Lower lobe of right lung (tissue), 2 donors: ENCODE data around the gene RHO. TPM values are rescaled to one million over a fixed set of nuclear protein-coding genes. Genes with fewer than 3 reads are reported as not detected.
A peak's percentile ranks its signal among the peaks of the same experiment; 100 is the strongest.

Source experiments
- ATAC-seq, 2 donors: fragments of 200-7000 bp; cut with Tn5 transposase; one replicate each; pipeline ENCODE4 v1.9.1; 2020 to 2022; ENCODE audit warnings: mild to moderate bottlenecking in 2 of 2, moderate library complexity in 2 of 2
- DNase-seq: peaks from one replicate; pipeline ENCODE4 v3.0.0-alpha.2; 2020
- H3K27ac ChIP-seq: fragments of 200-600 bp; one replicate; pipeline ENCODE4 v1.8.0; 2022
- H3K27me3 ChIP-seq: fragments of 200-600 bp; one replicate; pipeline ENCODE4 v1.8.0; 2022; ENCODE audit warnings: low read depth
- H3K36me3 ChIP-seq: fragments of 200-600 bp; one replicate; pipeline ENCODE4 v1.8.0; 2022; ENCODE audit warnings: mild to moderate bottlenecking
- H3K4me1 ChIP-seq: fragments of 200-600 bp; one replicate; pipeline ENCODE4 v1.8.0; 2022
- H3K4me3 ChIP-seq: fragments of 200-600 bp; one replicate; pipeline ENCODE4 v1.8.0; 2022; ENCODE audit warnings: mild to moderate bottlenecking
- H3K9me3 ChIP-seq: fragments of 200-600 bp; one replicate; pipeline ENCODE4 v1.8.0; 2022
- intact Hi-C: fragments of 100-400 bp; cut with DNase I; formaldehyde crosslinking; loops from one replicate; pipeline ENCODE4 v1.11.0; 2022
- total RNA-seq: library from RNA; stranded (reverse); fragmentation: NEBNext Ultra II Directional; extraction: Animal tissue kit (Norgen Biotek cat#: 25700); gene quantifications from one replicate; pipeline ENCODE4 v1.2.1, GENCODE V29; 2021
- TF ChIP-seq, protein P1 (sequence below): fragments of 200-600 bp; IDR thresholded peaks from one replicate; pipeline ENCODE4 v1.8.0; 2022; ENCODE audit warnings: antibody characterized with exemption, mild to moderate bottlenecking
- donor health status: DM: no; HTN: yes; CAD: no; lungs with severe emphysema.

Gene RHO
- total RNA-seq, 1 donor from 2014 or later, result not detected

DNA sequence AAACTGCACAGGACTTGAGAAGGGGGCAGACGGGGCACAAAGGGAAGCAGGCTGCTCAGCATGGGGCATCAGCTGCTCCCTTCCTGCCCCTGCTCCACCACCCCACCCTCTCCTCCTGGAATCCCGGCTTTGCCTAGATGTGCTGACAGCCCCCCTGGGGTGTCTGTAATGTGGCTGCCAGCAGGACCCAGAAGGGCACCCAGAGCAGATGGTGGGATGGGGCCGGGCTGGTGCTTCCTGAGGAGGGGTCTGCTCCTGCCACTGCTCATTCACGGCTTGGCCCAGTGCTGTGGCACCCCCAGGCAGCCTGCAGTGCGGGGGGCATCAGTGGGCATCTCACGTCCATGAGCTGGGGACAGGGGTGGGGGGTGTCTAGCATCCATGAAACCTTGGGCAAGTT, 24.7 kb downstream of the RHO start:
- H3K27ac ChIP-seq, result no peak overlapping the region
- intact Hi-C loops, result no loop called here

DNA sequence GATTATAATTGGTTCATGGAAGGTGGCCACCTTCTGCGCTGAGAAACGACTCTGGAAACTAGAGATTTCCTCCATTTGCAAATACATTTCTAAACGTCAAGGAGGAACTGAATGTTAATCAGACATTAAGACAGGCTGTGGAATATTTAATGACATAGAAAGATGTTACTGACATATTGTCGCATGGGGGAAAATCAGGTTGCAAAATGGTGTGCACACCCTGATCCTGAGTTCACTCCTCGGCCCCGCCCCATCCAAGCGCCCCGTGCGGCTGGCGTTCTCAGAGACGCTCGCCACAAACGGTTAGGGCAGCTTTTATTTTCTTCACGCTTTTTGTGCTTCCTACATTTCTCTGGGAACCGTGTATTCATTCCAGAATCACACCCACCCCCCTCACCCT, 25.3 kb downstream of the RHO start:
- intact Hi-C loops, result no loop called here
- no peak for ATAC-seq
- H3K27ac ChIP-seq, result no peak overlapping the region
- peaks cover 35% of the 10 kb centered on the region for H3K4me1 ChIP-seq
- peaks cover 38% of the 10 kb centered on the region for H3K36me3 ChIP-seq
- H3K4me3 ChIP-seq, result no peak overlapping the region
- H3K9me3 ChIP-seq, result no peaks in the 10 kb centered on the region
- DNase-seq, result no peak
- H3K27me3 ChIP-seq, result no peaks in the 10 kb centered on the region
- TF ChIP-seq, protein P1, sequence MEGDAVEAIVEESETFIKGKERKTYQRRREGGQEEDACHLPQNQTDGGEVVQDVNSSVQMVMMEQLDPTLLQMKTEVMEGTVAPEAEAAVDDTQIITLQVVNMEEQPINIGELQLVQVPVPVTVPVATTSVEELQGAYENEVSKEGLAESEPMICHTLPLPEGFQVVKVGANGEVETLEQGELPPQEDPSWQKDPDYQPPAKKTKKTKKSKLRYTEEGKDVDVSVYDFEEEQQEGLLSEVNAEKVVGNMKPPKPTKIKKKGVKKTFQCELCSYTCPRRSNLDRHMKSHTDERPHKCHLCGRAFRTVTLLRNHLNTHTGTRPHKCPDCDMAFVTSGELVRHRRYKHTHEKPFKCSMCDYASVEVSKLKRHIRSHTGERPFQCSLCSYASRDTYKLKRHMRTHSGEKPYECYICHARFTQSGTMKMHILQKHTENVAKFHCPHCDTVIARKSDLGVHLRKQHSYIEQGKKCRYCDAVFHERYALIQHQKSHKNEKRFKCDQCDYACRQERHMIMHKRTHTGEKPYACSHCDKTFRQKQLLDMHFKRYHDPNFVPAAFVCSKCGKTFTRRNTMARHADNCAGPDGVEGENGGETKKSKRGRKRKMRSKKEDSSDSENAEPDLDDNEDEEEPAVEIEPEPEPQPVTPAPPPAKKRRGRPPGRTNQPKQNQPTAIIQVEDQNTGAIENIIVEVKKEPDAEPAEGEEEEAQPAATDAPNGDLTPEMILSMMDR, result no peak

More for the DNA sequence above, 24.7 kb downstream of the RHO start:
- ATAC-seq, result no peak
- H3K27me3 ChIP-seq, result no peaks in the 10 kb centered on the region
- H3K36me3 ChIP-seq, result peaks cover 32% of the 10 kb centered on the region
- no peaks in the 10 kb centered on the region for H3K9me3 ChIP-seq
- no peak for DNase-seq
- H3K4me1 ChIP-seq, result peaks cover 33% of the 10 kb centered on the region
- TF ChIP-seq, protein P1, result no peak
- H3K4me3 ChIP-seq, result no peak overlapping the region

DNA sequence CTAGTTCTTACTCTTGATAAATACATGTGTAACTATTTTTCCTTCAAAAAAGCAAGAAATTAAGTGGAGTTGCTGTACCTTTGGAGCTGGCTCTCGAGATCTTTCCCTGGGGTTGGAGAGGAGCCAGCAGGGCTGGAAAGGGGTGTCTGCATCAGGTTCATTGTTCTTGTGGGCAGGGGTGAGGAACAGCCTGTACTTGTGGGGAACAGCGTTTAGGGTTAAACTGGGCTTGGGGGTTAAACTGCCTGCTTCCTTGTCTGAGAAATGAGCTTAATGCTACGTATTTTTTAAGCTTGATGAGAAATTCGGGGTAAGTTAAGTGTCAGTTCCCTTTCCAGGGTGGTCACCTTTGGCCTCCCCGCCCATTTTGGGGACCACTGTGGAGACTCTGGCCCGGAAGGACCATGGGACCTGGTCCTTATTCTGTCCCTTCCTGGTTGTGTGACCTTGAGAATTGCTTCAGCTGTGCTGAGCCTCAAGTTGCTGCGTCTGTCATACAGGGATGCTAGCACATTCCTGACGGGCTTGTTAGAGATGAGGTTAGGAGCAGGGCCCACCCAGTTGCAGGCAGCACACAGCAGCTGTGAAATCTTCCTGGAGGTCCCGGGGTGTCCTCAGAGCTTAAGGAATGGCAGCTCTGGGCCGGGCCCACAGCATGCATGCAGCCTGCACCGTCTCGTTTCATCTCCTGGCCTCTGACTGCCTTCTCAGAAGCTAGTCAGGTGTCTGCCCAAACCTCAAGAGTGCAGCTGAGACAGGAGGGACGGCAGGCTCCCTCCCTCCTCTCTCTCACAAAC, 26.1 kb downstream of the RHO start:
- H3K36me3 ChIP-seq, result peaks cover 46% of the 10 kb centered on the region
- TF ChIP-seq, protein P1, result no peak
- H3K9me3 ChIP-seq, result no peaks in the 10 kb centered on the region
- peaks cover 43% of the 10 kb centered on the region for H3K4me1 ChIP-seq
- intact Hi-C loops, result no loop called here
- H3K27ac ChIP-seq, result peak overlapping the region; percentile 36
- no peaks in the 10 kb centered on the region for H3K27me3 ChIP-seq
- H3K4me3 ChIP-seq, result no peak overlapping the region
- ATAC-seq (no peak), DNase-seq (no peak)

DNA sequence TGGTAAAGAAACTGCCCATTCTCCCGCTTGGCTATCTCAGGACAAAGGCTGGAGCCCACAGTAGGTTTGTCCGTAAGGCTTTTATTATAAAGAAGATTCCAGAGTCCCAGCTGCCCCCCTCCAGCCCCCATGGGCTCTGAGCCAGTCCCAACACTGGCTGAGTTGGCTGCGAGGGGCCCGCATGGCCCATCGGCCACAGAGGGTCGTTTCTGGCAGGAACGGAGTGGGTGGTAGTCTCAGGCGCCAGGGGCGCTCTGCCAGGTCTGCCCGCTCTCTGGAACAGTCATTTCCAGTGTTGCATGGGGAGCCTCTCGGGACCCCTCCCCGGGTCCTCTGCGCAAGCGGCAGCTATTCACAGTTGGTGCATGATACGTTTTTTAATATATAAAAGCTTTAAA, 26.7 kb downstream of the RHO start:
- TF ChIP-seq, protein P1, result no peak
- Histone ChIP-seq H3K9me3 (no peaks in the 10 kb centered on the region), H3K4me3 (no peak overlapping the region), H3K27me3 (no peaks in the 10 kb centered on the region), H3K27ac (no peak overlapping the region), H3K4me1 (peaks cover 49% of the 10 kb centered on the region), H3K36me3 (peaks cover 52% of the 10 kb centered on the region)
- DNase-seq (no peak), ATAC-seq (no peak)
- intact Hi-C loops, result no loop called here

DNA sequence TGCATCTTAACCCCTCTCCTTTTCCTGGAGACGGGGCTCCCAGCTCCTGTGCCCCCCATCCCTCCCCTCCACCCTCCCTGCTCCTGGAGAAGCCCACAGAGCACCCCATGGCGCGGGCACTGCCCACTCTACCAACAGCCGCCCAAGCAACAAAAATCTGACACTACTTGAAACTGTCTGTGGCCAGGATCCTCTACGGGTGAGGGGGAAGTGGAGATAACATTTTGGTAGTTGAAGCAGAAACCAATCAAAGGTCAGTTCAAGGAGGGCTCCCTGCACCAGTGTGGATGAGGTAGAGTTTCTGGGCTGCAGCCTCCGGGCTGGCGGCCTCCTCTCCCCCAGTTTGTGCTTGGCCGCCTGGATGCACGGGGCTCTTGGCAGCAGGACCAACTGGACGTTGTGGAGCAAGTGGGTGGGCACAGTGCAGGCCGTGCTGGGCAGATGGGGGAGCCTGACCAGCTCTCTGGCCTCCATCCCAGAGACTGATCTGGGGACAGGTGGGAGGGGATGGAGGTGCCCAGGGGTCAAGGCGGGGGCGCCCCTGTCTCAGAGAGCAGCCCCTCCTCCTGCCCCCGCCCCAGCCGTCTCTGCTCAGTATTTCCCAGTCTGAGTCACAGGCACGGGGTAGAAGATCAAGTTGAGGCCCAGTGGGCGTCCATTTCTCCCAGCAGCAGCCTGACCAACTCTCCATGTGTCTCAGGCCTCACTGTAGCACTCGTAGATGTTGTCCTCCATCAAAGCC, 27.3 kb downstream of the RHO start:
- intact Hi-C loops, result no loop called here
- TF ChIP-seq, protein P1, result no peak
- H3K27ac ChIP-seq, result no peak overlapping the region
- H3K9me3 ChIP-seq, result no peaks in the 10 kb centered on the region
- H3K4me3 ChIP-seq, result no peak overlapping the region
- peaks cover 56% of the 10 kb centered on the region for H3K4me1 ChIP-seq
- DNase-seq (no peak), ATAC-seq (no peak)
- H3K27me3 ChIP-seq, result no peaks in the 10 kb centered on the region
- peaks cover 56% of the 10 kb centered on the region for H3K36me3 ChIP-seq
